ENCODE data around the gene FAM227B.

- TF ChIP-seq POLR2A (IDR thresholded peaks at IDR 0.05) = no peak
- no peak for TF ChIP-seq CTCF (IDR thresholded peaks at IDR 0.05)
Observed at GRCh38 chr15:49645941-49646340, 25.3 kb upstream of the FAM227B start.

Measured in body of pancreas (tissue), 4 donors.